HG02840 (cell line): ENCODE measurements around the gene EPS15.
"Not testable (repeated sequence)": the region's sequence is repeated elsewhere in the genome, so short reads cannot be mapped to it uniquely, and the experiment has no call there.

Experiments used
- ATAC-seq: cut with Tn5 transposase; IDR thresholded peaks from one replicate; pipeline ENCODE4 v1.9.1; 2021; ENCODE audit warnings: mild to moderate bottlenecking, moderate library complexity, moderate number of reproducible peaks; ENCODE audit not compliant: unreplicated experiment, low FRiP score

Gene EPS15

GRCh38 chr1:51433972-51434510, 85.0 kb downstream of the EPS15 start:
- ATAC-seq, result no peak

GRCh38 chr1:51433269-51433971, 85.6 kb downstream of the EPS15 start:
- no peak for ATAC-seq

GRCh38 chr1:51432146-51432545, 86.9 kb downstream of the EPS15 start:
- ATAC-seq, result no peak

GRCh38 chr1:51427438-51427837, 91.6 kb downstream of the EPS15 start:
- no peak for ATAC-seq

DNA sequence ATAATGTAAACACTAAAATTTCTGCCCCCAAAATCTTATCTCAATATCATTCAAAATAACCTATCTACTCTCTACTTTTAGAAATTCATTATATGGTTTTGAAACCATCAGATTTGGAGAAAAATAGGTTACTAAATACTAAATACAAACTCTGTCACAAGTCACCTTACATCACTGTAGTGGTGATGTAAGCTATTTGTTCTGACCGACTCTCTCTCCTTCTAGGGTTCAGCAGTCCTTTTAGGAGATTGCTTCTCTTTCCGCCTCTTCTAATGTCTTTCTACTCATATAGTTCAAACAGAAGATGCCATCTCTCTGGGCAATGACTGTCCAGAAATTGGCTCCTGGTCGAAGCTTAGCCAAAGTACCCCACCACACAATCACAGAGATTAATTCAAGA, 93.1 kb downstream of the EPS15 start:
- no peak for ATAC-seq

- ATAC-seq, result no peak
Observed at GRCh38 chr1:51425273-51425672, 93.8 kb downstream of the EPS15 start.

DNA sequence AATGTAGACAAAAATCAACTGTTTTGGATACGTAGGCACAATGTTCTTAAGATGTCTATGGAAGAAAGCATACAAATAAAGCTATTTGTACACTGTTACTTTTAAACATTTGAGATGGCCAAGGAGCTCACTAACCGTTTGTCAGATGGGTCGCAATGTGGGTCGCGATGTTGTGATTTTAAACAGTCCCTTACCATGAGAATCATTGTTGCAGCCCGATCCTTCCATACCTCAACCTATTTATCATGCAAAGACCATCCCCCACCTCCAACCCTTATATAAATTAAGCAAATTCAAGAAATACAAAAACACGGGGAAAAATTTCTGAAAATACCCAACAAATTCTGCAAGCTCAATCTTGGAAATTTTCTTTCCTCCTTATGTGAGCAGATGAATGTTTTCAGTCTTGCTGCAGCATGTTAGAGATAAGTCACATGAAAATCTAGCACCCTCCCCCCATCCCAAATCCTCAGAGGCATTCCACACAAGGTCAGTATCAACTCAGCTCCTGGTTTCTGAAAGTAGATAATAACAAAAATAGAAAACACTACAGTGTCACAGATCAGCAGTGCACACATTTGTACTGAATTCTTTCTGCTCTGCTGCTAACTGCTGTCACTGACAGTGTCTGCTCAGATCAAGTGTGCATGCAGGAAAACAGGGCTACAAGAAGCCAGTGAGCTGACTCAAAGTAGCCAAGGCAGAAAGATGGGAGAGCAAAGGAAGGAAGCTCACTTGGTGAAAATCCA, 95.8 kb downstream of the EPS15 start:
- ATAC-seq, result no peak

DNA sequence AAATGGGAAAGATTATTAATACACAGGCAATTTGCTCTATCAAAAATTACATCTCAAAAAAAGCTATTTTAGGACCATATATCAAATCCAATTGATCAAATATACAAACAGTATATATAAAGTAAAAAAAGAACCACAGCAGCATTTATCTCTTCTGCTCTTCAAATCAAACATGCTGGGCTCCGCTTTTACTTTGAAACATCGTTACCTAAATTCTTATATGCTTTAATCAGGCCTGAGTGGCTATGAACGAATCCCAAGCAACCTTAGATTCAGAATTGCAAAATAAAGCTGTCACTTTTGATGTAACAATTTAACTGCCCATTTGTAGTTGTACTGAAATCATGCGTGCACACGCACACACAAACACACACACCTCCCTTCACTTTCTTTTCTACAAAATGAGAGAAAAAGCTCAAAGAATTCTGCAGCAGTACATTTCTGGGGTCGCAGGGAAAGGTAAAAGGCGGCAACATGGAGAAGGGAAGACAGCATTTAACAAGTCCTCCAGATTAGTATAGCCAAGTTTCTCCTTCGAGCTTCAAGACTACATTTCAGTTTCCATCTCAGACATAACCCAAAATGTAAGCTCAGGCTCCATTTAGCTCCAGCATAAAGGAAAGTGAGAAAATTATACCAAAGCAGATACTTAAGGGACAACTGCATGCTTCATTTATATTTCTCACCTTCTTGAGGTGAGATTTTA, 96.5 kb downstream of the EPS15 start:
- no peak for ATAC-seq

- ATAC-seq, result no peak
Observed at GRCh38 chr1:51421964-51422363, 97.1 kb downstream of the EPS15 start.

GRCh38 chr1:51420867-51421627, 98.0 kb downstream of the EPS15 start:
- no peak for ATAC-seq

- ATAC-seq, result no peak
Observed at GRCh38 chr1:51418384-51418959, 100.6 kb downstream of the EPS15 start.

DNA sequence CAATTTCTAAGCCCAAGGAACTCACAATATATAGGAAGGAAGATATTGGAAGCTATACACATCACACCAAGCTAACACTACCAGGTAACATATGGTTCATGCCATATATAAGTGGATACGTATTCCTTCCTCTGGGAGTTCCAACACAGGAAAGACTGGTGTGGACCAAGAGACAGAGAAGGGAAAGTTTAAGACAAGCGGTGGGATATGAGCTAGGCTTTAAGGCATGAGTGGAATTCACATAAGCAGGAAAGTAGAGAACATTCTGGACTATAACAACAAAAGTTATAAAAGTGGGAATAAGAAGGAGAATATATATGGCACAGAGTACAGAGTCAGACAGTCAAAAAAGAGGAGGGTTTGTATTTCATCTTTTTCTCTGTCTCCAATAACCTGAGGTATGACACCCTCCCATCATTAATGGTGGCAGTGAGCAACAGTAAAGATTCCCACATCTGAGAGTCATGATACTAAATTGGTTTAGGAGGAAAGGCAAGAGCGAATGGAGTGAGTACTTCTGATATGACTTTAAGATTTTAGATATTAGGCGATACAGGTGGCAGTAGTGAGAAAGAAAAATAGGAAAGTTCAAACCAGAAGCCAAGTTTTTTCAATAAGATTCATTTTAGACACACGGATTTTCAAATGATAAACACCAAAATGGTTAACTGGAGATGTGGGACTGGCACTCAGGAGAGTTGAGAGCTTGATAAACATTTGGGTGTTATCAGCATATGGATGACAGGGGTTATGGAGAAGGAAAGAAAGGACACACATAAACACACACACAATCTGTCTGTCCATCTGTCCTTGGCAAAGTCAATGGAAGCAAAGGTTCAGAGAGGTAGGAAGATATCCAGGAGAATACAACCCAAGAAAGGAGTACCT, 101.3 kb downstream of the EPS15 start:
- ATAC-seq, result no peak

DNA sequence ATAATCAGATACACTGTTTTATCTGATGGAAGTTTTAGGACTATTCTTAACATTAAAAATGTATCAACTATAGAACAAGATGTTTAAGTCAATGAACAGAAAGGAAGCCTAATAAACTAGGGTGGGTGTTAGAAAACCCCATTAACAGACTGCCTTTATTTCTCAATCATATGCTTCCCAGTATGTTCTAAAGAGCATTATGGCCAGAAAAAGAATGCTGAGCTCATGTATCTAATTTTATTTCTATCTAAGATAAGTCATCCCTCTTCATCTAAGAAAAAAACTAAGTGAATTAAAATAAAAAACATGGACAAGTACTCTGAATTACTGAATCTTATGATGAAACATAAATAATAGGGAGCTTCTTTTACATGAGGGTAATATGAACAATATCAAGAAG, 102.2 kb downstream of the EPS15 start:
- no peak for ATAC-seq

DNA sequence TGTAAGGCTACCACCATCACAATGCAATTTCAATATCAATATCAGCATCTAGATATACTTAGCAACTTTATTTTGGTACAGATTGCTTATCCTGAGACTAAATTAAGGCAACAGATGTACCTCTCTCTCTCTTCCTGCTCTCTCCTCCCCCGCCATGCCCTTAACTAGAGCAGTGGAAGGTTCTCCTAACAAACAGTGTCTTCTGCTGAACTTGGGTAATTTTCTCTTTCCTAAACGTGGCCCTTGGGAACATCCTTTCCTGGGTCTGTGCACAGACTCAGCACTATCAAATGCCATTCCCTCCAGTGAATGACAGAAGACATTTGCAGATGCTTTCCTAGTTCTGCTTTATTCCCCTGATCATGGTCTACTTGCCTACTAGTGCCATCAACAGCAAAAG, 103.1 kb downstream of the EPS15 start:
- ATAC-seq, result no peak

- no peak for ATAC-seq
Observed at GRCh38 chr1:51414811-51415210, 104.3 kb downstream of the EPS15 start.

- ATAC-seq, result not testable (repeated sequence)
Observed at GRCh38 chr1:51411820-51412219, 107.2 kb downstream of the EPS15 start.

- no peak for ATAC-seq
Observed at GRCh38 chr1:51410568-51411460, 108.3 kb downstream of the EPS15 start.
